ENCODE measurements around the gene HOXC11. TPM values are rescaled to one million over a fixed set of nuclear protein-coding genes. Genes with fewer than 3 reads are reported as not detected.

Gene HOXC11
- total RNA-seq, 1 donor from 2014 or later = not detected

DNA sequence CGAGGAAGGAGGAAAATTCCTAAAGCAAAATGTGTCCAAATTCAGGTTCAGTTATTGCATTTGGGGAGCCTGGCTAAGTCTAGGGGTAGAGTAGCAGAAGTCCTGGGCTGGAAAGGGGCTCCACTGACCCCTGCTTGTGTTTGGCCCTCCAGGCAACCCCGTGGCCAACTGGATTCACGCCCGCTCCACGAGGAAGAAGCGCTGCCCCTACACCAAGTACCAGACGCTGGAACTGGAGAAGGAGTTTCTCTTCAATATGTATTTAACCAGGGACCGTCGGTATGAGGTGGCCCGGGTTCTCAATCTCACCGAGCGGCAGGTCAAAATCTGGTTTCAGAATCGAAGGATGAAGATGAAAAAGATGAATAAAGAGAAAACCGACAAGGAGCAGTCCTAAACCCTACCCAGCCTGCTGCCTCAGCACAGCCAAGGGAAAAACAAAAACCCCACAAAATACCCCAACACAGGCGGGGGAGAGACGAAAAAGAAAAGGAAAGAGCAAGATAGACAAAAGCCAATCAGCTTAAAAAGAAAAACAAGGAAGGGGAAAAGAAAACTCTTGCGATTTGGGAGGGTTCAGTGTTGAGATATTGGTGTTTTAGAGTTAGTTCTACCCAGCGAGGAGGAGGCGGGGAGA, 29.5 kb downstream of the HOXC11 start:
- Mint-ChIP-seq H3K9me3 (ENCODE audit: unreplicated experiment) (no peaks in the 10 kb centered on the region), H3K4me1 (ENCODE audit: unreplicated experiment) (peaks cover 18% of the 10 kb centered on the region), H3K4me3 (ENCODE audit: unreplicated experiment) (no peak overlapping the region), H3K36me3 (ENCODE audit: unreplicated experiment) (no peaks in the 10 kb centered on the region), H3K27ac (ENCODE audit: unreplicated experiment) (no peak overlapping the region), H3K27me3 (ENCODE audit: unreplicated experiment) (peaks cover 97% of the 10 kb centered on the region)
- DNase-seq (ENCODE audit: extremely low spot score, unreplicated experiment) = no peak
- TF ChIP-seq CTCF (IDR thresholded peaks at IDR 0.05) = no peak

- Mint-ChIP-seq H3K9me3 (ENCODE audit: unreplicated experiment) (no peaks in the 10 kb centered on the region), H3K27me3 (ENCODE audit: unreplicated experiment) (peaks cover 97% of the 10 kb centered on the region), H3K4me1 (ENCODE audit: unreplicated experiment) (peaks cover 14% of the 10 kb centered on the region), H3K27ac (ENCODE audit: unreplicated experiment) (no peak overlapping the region), H3K36me3 (ENCODE audit: unreplicated experiment) (no peaks in the 10 kb centered on the region), H3K4me3 (ENCODE audit: unreplicated experiment) (no peak overlapping the region)
- TF ChIP-seq CTCF (IDR thresholded peaks at IDR 0.05) = no peak
- DNase-seq (ENCODE audit: extremely low spot score, unreplicated experiment) = no peak
Measured at GRCh38 chr12:54002915-54003389, 30.0 kb downstream of the HOXC11 start.

- no peaks in the 10 kb centered on the region for H3K9me3 Mint-ChIP-seq (ENCODE audit: unreplicated experiment)
- H3K27me3 Mint-ChIP-seq (ENCODE audit: unreplicated experiment) = peaks cover 96% of the 10 kb centered on the region
- no peaks in the 10 kb centered on the region for H3K36me3 Mint-ChIP-seq (ENCODE audit: unreplicated experiment)
- H3K27ac Mint-ChIP-seq (ENCODE audit: unreplicated experiment) = no peak overlapping the region
- H3K4me3 Mint-ChIP-seq (ENCODE audit: unreplicated experiment) = no peak overlapping the region
- no peak for DNase-seq (ENCODE audit: extremely low spot score, unreplicated experiment)
- TF ChIP-seq CTCF (IDR thresholded peaks at IDR 0.05) = no peak
- peaks cover 14% of the 10 kb centered on the region for H3K4me1 Mint-ChIP-seq (ENCODE audit: unreplicated experiment)
Measured at GRCh38 chr12:54003625-54004024, 30.7 kb downstream of the HOXC11 start.

- H3K9me3 Mint-ChIP-seq (ENCODE audit: unreplicated experiment) = no peaks in the 10 kb centered on the region
- no peaks in the 10 kb centered on the region for H3K36me3 Mint-ChIP-seq (ENCODE audit: unreplicated experiment)
- H3K4me1 Mint-ChIP-seq (ENCODE audit: unreplicated experiment) = peaks cover 16% of the 10 kb centered on the region
- H3K27me3 Mint-ChIP-seq (ENCODE audit: unreplicated experiment) = peaks cover 94% of the 10 kb centered on the region
- H3K4me3 Mint-ChIP-seq (ENCODE audit: unreplicated experiment) = no peak overlapping the region
- no peak for DNase-seq (ENCODE audit: extremely low spot score, unreplicated experiment)
- H3K27ac Mint-ChIP-seq (ENCODE audit: unreplicated experiment) = no peak overlapping the region
- no peak for TF ChIP-seq CTCF (IDR thresholded peaks at IDR 0.05)
Measured at GRCh38 chr12:54004063-54004840, 31.3 kb downstream of the HOXC11 start.

DNA sequence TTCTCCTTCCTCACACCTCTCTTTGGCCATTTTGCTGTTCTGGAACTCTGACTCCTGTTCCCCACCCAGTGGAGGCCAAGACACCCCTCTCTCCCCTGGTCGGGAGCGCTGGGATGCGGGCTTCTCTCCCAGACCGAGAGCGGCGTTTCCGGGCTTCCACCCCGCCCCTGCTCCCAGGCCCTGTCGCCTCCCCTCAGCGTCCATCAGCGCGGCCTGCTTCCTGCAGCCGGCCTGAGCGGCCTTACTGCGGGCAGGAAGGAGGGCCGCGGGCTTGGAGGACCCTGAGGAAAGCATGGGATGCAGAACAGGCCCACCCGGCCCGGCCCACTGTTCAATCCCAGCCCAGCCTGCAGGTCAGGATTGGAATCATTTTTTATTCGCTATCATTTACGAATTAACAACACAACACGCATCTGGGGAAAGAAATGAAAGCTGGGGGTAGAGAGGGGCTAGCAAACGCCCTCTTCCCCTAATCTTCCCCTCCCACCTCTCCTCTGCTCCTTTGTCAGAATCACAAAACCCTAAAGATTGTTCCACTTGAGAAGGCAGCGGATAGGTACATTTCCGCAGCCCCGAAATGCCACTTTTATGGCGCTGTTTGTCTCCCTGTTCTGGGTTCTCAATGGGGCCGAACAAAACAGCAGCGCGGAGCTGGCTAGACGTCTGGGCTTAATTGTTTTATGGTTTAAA, 32.1 kb downstream of the HOXC11 start:
- Mint-ChIP-seq H3K27me3 (ENCODE audit: unreplicated experiment) (peaks cover 95% of the 10 kb centered on the region), H3K36me3 (ENCODE audit: unreplicated experiment) (no peaks in the 10 kb centered on the region), H3K27ac (ENCODE audit: unreplicated experiment) (no peak overlapping the region), H3K4me1 (ENCODE audit: unreplicated experiment) (peaks cover 16% of the 10 kb centered on the region), H3K4me3 (ENCODE audit: unreplicated experiment) (no peak overlapping the region), H3K9me3 (ENCODE audit: unreplicated experiment) (no peaks in the 10 kb centered on the region)
- DNase-seq (ENCODE audit: extremely low spot score, unreplicated experiment) = no peak
- no peak for TF ChIP-seq CTCF (IDR thresholded peaks at IDR 0.05)
